ENCODE results near the gene BCS1L. TPM values are rescaled to one million over a fixed set of nuclear protein-coding genes. Genes with fewer than 3 reads are reported as not detected.
A peak's percentile ranks its signal among the peaks of the same experiment; 100 is the strongest.

The BCS1L gene
- total RNA-seq, 1 donor from 2014 or later = 85.1 TPM

- H3K27ac Mint-ChIP-seq = peak overlapping the region; percentile 87
- H3K36me3 Mint-ChIP-seq (ENCODE audit: low read depth) = peaks cover 2% of the 10 kb centered on the region
- intact Hi-C loops (cut with micrococcal nuclease) = loop anchor here (1.0 to 10.0 kb wide), 15 partner anchors 22 to 678 kb away; partner anchors contain the start of genes AAMP, ARPC2, BCS1L and CNOT9
- peak overlapping the region; percentile 94 for H3K4me3 Mint-ChIP-seq
- peaks cover 12% of the 10 kb centered on the region for H3K27me3 Mint-ChIP-seq (ENCODE audit: insufficient read depth)
- no peaks in the 10 kb centered on the region for H3K9me3 Mint-ChIP-seq
- H3K4me1 Mint-ChIP-seq (ENCODE audit: low read depth) = peaks cover 27% of the 10 kb centered on the region
- DNase-seq (ENCODE audit: low spot score) = no peak
Observed at GRCh38 chr2:218710334-218710686, 50.8 kb downstream of the BCS1L start.

GRCh38 chr2:218710687-218711549 lies 51.4 kb downstream of the BCS1L start, which contains the start of gene TTLL4:
TSS of gene TTLL4 (plus strand) at chr2:218710835. CDS start at chr2:218737677, 26,842 bp downstream.
- intact Hi-C loops (cut with micrococcal nuclease) = loop anchor here (1.0 to 10.0 kb wide), 18 partner anchors 22 to 787 kb away; partner anchors contain the start of genes AAMP, ARPC2, BCS1L and CNOT9
- peak within 1 kb of the TSS; percentile 87 for H3K27ac Mint-ChIP-seq

GRCh38 chr2:218711550-218711929 lies 52.1 kb downstream of the BCS1L start:
- peak overlapping the region; percentile 94 for H3K4me3 Mint-ChIP-seq
- peaks cover 8% of the 10 kb centered on the region for H3K27me3 Mint-ChIP-seq (ENCODE audit: insufficient read depth)
- H3K9me3 Mint-ChIP-seq = no peaks in the 10 kb centered on the region
- H3K4me1 Mint-ChIP-seq (ENCODE audit: low read depth) = peaks cover 27% of the 10 kb centered on the region
- intact Hi-C loops (cut with micrococcal nuclease) = loop anchor here (1.0 to 10.0 kb wide), 9 partner anchors 21 to 787 kb away; partner anchors contain the start of genes ARPC2, CNPPD1, CTDSP1 and GLB1L
- peaks cover 7% of the 10 kb centered on the region for H3K36me3 Mint-ChIP-seq (ENCODE audit: low read depth)
- no peak for DNase-seq (ENCODE audit: low spot score)
- peak overlapping the region; percentile 87 for H3K27ac Mint-ChIP-seq

More at GRCh38 chr2:218710687-218711549, 51.4 kb downstream of the BCS1L start, which contains the start of gene TTLL4:
- H3K27me3 Mint-ChIP-seq (ENCODE audit: insufficient read depth) = peaks cover 12% of the 10 kb centered on the region
- peak; percentile 99 for DNase-seq (ENCODE audit: low spot score)
- no peaks in the 10 kb centered on the region for H3K9me3 Mint-ChIP-seq
- peak within 1 kb of the TSS; percentile 94 for H3K4me3 Mint-ChIP-seq
- peaks cover 27% of the 10 kb centered on the region for H3K4me1 Mint-ChIP-seq (ENCODE audit: low read depth)
- peaks cover 4% of the 10 kb centered on the region for H3K36me3 Mint-ChIP-seq (ENCODE audit: low read depth)

Other genes with a start within 250 kb of the BCS1L start
- gene VIL1, start 240.6 kb upstream of the BCS1L start, total RNA-seq = not detected in 2 replicates
- 43.5 and 50.4 TPM in 2 replicates for gene USP37, start 91.3 kb upstream of the BCS1L start, total RNA-seq
- gene CNOT9, start 90.8 kb upstream of the BCS1L start, total RNA-seq = 138 TPM in 2 replicates
- 0.54 and 0.62 TPM in 2 replicates for gene PLCD4, start 51.8 kb upstream of the BCS1L start, total RNA-seq
- gene ZNF142, start 60 bp upstream of the BCS1L start, total RNA-seq = 61.8 and 64.4 TPM in 2 replicates
- 29.1 and 31.6 TPM in 2 replicates for gene RNF25, start 12.3 kb downstream of the BCS1L start, total RNA-seq
- 15.9 TPM in 2 replicates for gene STK36, start 12.4 kb downstream of the BCS1L start, total RNA-seq
- gene TTLL4, start 51.2 kb downstream of the BCS1L start, total RNA-seq = 70.6 and 78.3 TPM in 2 replicates
- 0.24 and 0.39 TPM in 2 replicates for gene CYP27A1, start 122.5 kb downstream of the BCS1L start, total RNA-seq
- gene PRKAG3, start 172.1 kb downstream of the BCS1L start, total RNA-seq = not detected in 2 replicates
- not detected in 2 replicates for gene WNT6, start 200.1 kb downstream of the BCS1L start, total RNA-seq
- gene WNT10A, start 221.2 kb downstream of the BCS1L start, total RNA-seq = 0.10 and 0.18 TPM in 2 replicates

Data from activated T-helper 1 cell treated with anti-CD3 and anti-CD28 coated beads, Interleukin-12 subunit alpha, Interleukin-12 subunit beta, Interleukin-2, Interleukin-4 antibody, amounts not matched to agents 30 ng/mL and 10 ng/mL and 1 ng/mL, durations not matched to agents 14 hours and 24 hours and 36 hours (primary cell).